Stomach (tissue), 4 donors: Measurements from ENCODE around the gene FBXL7.

Experiments
- EP300 ChIP-seq: sonication (generic); formaldehyde crosslinking; IDR thresholded peaks from one replicate; pipeline ENCODE4 v1.6.1; 2017; ENCODE audit warnings: antibody characterized with exemption
- POLR2A ChIP-seq, 4 donors: fragments of 450-650 bp; IDR thresholded peaks; one replicate each; pipeline ENCODE4 v1.6.1; 2016; ENCODE audit warnings: antibody characterized with exemption in 4 of 4, control low read depth in 2 of 4, mild to moderate bottlenecking in 1 of 4, moderate library complexity in 1 of 4
- POLR2AphosphoS5 ChIP-seq, 3 donors: sonication (generic); formaldehyde crosslinking; IDR thresholded peaks; one replicate each; pipeline ENCODE4 v1.6.1; 2016; ENCODE audit warnings: antibody characterized with exemption in 3 of 3
- TF ChIP-seq, protein P1 (sequence below), 7 experiments: fragments of 450-650 bp in 4 of 7; fragments of 200-600 bp in 3 of 7; sonication (generic) in 3 of 7; IDR thresholded peaks; one replicate each; pipeline ENCODE4 v1.5.1; 2016 to 2019; ENCODE audit warnings: antibody characterized with exemption in 7 of 7, control low read depth in 2 of 7, mild to moderate bottlenecking in 1 of 7

GRCh38 chr5:15452030-15452429 is 48.0 kb upstream of the FBXL7 start:
- no peak for TF ChIP-seq POLR2A (IDR thresholded peaks at IDR 0.05)
- TF ChIP-seq, protein P1, sequence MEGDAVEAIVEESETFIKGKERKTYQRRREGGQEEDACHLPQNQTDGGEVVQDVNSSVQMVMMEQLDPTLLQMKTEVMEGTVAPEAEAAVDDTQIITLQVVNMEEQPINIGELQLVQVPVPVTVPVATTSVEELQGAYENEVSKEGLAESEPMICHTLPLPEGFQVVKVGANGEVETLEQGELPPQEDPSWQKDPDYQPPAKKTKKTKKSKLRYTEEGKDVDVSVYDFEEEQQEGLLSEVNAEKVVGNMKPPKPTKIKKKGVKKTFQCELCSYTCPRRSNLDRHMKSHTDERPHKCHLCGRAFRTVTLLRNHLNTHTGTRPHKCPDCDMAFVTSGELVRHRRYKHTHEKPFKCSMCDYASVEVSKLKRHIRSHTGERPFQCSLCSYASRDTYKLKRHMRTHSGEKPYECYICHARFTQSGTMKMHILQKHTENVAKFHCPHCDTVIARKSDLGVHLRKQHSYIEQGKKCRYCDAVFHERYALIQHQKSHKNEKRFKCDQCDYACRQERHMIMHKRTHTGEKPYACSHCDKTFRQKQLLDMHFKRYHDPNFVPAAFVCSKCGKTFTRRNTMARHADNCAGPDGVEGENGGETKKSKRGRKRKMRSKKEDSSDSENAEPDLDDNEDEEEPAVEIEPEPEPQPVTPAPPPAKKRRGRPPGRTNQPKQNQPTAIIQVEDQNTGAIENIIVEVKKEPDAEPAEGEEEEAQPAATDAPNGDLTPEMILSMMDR (IDR thresholded peaks at IDR 0.05), result no peak
- peak; percentile 18 for TF ChIP-seq EP300
- TF ChIP-seq POLR2AphosphoS5 (IDR thresholded peaks at IDR 0.05), result peak; percentile 11 to 28 (median 19)
